HTR-8/SVneo (cell line): ENCODE measurements around the gene SIGMAR1.

Source experiments
- DNase-seq: peaks from one replicate; pipeline ENCODE4 v3.0.0; 2011; ENCODE audit warnings: low spot score, mixed read lengths; ENCODE audit not compliant: insufficient read length
- FAIRE-seq: peaks from 2 replicates; lab custom pipeline; 2011; peaks lifted over from hg19 to GRCh38; lab: Jason Lieb, UNC

SIGMAR1 gene

DNA sequence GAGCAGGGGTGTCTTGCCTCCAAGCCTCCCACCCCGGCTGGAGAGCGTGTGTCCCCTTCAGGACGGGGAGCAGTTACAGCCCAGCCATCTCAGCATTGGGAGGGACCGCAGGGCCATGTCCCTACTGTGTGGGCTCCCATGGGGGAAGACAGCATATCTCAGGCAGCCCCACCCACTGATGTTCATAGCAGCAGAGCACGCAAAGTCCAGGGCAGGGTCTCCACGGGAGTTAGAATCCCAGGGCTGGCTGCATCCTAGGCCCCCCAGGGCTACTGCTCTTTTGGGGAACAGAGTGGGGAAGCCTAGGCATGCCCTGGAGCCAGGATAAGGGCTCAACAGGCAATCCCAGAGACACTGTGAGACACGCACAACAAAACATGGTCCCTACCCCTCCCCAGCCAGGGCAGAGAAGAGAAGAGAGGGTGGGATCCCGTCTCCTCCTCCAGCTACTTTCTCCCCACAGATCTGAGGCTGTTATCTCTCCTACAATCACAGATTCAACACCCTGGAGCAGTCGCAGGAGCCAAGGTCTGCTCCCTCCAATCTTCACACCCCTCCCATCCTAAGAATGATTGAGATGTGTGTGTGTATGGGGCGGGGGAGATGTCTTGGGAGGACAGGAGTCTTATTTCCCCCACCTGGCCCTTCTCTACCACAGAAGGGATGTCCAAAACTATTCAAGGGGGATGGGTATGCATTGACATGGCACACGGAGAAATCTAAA lies 51.5 kb downstream of the SIGMAR1 start:
- DNase-seq (no peak), FAIRE-seq (no peak)

DNA sequence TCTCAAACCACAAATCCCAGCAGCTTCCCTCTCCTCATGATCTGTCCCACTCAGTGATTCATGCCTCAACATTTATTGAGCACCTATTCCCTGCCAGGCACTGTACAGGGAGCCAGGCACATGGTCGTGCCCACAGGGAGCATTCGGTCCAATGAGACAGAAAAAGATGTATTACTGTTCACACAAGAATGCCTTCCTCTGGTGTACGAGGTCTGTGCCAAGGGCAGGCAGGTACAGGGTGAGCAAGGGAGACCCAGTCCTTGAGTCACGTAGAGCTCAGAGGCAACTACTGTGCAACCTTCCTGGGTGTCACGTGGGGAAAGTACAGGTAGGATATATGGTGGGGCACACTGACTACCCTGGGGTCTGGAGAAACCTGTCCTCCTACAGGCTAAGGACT lies 52.6 kb downstream of the SIGMAR1 start:
- FAIRE-seq, result no peak

More for the DNA sequence above, 52.6 kb downstream of the SIGMAR1 start:
- DNase-seq, result no peak
